Measurements from ENCODE around the gene PPIA.

- TF ChIP-seq CTCF (IDR thresholded peaks at IDR 0.05) (no peak), POLR2A (IDR thresholded peaks at IDR 0.05) (no peak)
Observed at GRCh38 chr7:44846816-44847508, 50.5 kb downstream of the PPIA start.
